HT1080 (cell line): ENCODE measurements around the gene SYK. TPM values are rescaled to one million over a fixed set of nuclear protein-coding genes. Genes with fewer than 3 reads are reported as not detected.

ENCODE experiments used
- DNase-seq: peaks from one replicate; pipeline ENCODE4 v3.0.0-alpha.2; 2015; ENCODE audit warnings: low read depth
- total RNA-seq: library from RNA; depleted of rRNA; stranded (reverse); fragments of >200 nt; shearing (Covaris generic); gene quantifications from 2 replicates; pipeline ENCODE4 v1.2.3, GENCODE V29; 2014; rRNA removed

SYK gene
- total RNA-seq, 1 experiment from 2014 or later = 0.68 TPM

- DNase-seq = no peak
Observed at GRCh38 chr9:90940280-90940679, 138.7 kb downstream of the SYK start.

DNA sequence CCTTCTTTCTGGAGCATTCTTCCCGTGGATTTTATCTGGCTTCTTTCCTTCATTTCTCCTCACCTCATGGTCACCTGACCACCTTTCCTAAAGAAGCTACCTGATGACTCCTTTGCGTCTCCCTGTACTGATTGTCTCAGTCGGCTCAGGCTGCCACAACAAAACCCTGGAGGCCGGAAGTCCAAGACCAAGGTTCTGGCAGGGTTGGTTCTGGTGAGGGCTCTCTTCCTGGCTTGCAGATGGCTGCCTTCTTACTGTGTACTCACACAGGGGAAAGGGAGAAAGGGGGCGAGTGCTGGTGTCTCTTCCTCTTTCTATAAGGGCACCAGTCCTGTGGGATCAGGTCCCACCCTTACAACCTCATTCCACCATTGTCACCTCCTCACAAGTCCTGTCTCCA, 140.0 kb downstream of the SYK start:
- DNase-seq = no peak

- DNase-seq = no peak
Observed at GRCh38 chr9:90942555-90942954, 140.9 kb downstream of the SYK start.

GRCh38 chr9:90943341-90943740, 141.7 kb downstream of the SYK start:
- DNase-seq = no peak

DNA sequence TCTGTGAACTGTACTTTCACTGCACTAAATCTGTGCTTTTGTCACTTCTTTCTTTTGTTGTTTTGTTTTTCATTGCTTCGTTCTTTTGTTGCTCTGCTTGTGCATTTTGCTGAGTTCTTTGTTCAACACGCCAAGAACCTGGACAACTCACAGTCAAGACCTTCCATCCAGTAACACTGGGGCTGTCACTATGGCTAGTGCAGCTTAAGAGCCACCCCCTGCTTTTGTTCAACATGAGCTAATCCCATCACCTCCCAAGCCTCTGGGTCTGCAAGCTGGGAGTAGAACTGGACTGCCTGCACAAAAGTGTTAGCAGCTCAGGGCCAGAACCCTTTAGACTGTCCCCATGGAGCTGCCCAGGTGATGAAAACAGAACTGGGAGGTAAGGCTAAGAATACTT, 143.7 kb downstream of the SYK start:
- DNase-seq = no peak

DNA sequence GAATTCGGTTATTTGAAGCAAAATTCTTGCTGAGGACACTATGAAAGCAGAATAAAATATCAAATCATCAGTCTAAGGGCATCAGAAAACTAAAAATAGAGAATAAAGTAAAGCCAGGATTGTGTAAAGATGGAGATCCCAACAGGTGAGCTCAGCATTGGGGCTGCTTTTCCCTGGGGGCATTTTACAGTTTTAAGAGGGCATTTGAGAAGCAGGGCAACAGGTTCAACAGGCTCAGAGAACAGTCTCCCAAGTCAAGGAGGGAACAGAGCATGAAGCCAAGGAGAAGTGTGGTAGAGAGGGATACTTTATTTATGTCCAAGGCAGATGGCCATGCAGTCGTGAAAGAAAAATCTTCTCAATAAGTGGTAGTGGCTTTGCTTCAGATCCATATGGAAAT, 145.4 kb downstream of the SYK start:
- no peak for DNase-seq

Other genes with a start within 250 kb of the SYK start
- gene DIRAS2, start 159.0 kb upstream of the SYK start, total RNA-seq = not detected in 2 replicates